IMR-90 (cell line): ENCODE results near the gene CCNQ. TPM values are rescaled to one million over a fixed set of nuclear protein-coding genes. Genes with fewer than 3 reads are reported as not detected.

Experiments used
- ATAC-seq: fragments of 200-7000 bp; cut with Tn5 transposase; 2 replicates; pipeline ENCODE4 v1.9.1; 2020; ENCODE audit warnings: low read depth, mild to moderate bottlenecking, moderate library complexity
- BruUV-seq: library from RNA; stranded (reverse); fragments of 400-500 nt; replicated peaks from 2 replicates; lab custom pipeline; 2021; lab: Mats Ljungman, UMichigan
- CTCF ChIA-PET: fragments of 300-600 bp; formaldehyde crosslinking; extraction: SDS; loops from one replicate; lab custom pipeline; 2021; ENCODE audit warnings: antibody characterized with exemption; lab: Yijun Ruan, JAX
- POLR2A ChIA-PET: fragments of 300-600 bp; sonication (Branson Sonifier 250); formaldehyde crosslinking; loops from one replicate; lab custom pipeline; 2022; ENCODE audit warnings: antibody characterized with exemption; ENCODE audit not compliant: unreplicated experiment; lab: Charles Lee
- DNase-seq: peaks from one replicate; pipeline ENCODE4 v3.0.0; 2013
- H2AFZ ChIP-seq: replicated peaks from 2 replicates; pipeline ENCODE3; 2013; ENCODE audit warnings: low read length, mild to moderate bottlenecking; ENCODE audit not compliant: poor library complexity
- H2AK5ac ChIP-seq: 2 replicates; pipeline ENCODE4 v1.6.1; 2013; ENCODE audit warnings: low read depth, low read length, inconsistent platforms
- H2AK9ac ChIP-seq: replicated peaks from 2 replicates; pipeline ENCODE3; 2013; ENCODE audit warnings: mild to moderate bottlenecking, low read depth, low read length, moderate library complexity; ENCODE audit not compliant: poor library complexity
- H2BK120ac ChIP-seq: 2 replicates; pipeline ENCODE4 v1.6.1; 2013; ENCODE audit warnings: low read depth, low read length, inconsistent platforms
- H2BK15ac ChIP-seq: 3 replicates; pipeline ENCODE4 v1.6.1; 2013; ENCODE audit warnings: low read depth, low read length, inconsistent platforms
- H2BK20ac ChIP-seq: 2 replicates; pipeline ENCODE4 v1.6.1; 2013; ENCODE audit warnings: low read depth, mild to moderate bottlenecking, inconsistent platforms, low read length, moderate library complexity
- H2BK5ac ChIP-seq: 2 replicates; pipeline ENCODE4 v1.6.1; 2013; ENCODE audit warnings: mild to moderate bottlenecking, low read depth, low read length, inconsistent platforms; ENCODE audit not compliant: poor library complexity, severe bottlenecking
- H3K14ac ChIP-seq: replicated peaks from 2 replicates; pipeline ENCODE4 v1.6.1; 2013; ENCODE audit warnings: low read depth, low read length, inconsistent platforms
- H3K18ac ChIP-seq: 2 replicates; pipeline ENCODE4 v1.6.1; 2013; ENCODE audit warnings: low read depth, low read length, control low read depth
- H3K23ac ChIP-seq: 2 replicates; pipeline ENCODE4 v1.6.1; 2013; ENCODE audit warnings: low read depth, low read length, inconsistent platforms
- H3K27ac ChIP-seq: 2 replicates; pipeline ENCODE4 v1.5.1; 2013; ENCODE audit warnings: mild to moderate bottlenecking, control low read depth, low read length; ENCODE audit not compliant: insufficient read depth
- H3K27me3 ChIP-seq: 2 replicates; pipeline ENCODE4 v1.6.1; 2013; ENCODE audit warnings: low read length; ENCODE audit not compliant: control insufficient read depth, insufficient read depth
- H3K36me3 ChIP-seq: 2 replicates; pipeline ENCODE4 v1.6.1; 2013; ENCODE audit warnings: low read length, mixed read lengths; ENCODE audit not compliant: control insufficient read depth, insufficient read depth
- H3K4ac ChIP-seq: 2 replicates; pipeline ENCODE4 v1.6.1; 2013; ENCODE audit warnings: low read depth, low read length, inconsistent platforms
- H3K4me1 ChIP-seq: 2 replicates; pipeline ENCODE4 v1.6.1; 2013; ENCODE audit warnings: low read length, mixed read lengths; ENCODE audit not compliant: control insufficient read depth, insufficient read depth
- H3K4me2 ChIP-seq: 2 replicates; pipeline ENCODE4 v1.6.1; 2013; ENCODE audit warnings: low read depth, mild to moderate bottlenecking, control low read depth, low read length, moderate library complexity
- H3K4me3 ChIP-seq: 2 replicates; pipeline ENCODE4 v1.5.1; 2013; ENCODE audit warnings: low read depth, mild to moderate bottlenecking, control low read depth, low read length, moderate library complexity; ENCODE audit not compliant: insufficient read depth
- H3K56ac ChIP-seq: 2 replicates; pipeline ENCODE4 v1.6.1; 2013; ENCODE audit warnings: low read length, inconsistent platforms; ENCODE audit not compliant: insufficient read depth; ENCODE audit errors: extremely low read depth
- H3K79me1 ChIP-seq, 2 experiments: 2 replicates each; pipeline ENCODE4 v1.6.1; 2013; ENCODE audit warnings: low read length in 2 of 2, inconsistent platforms in 1 of 2, low read depth in 1 of 2
- H3K9ac ChIP-seq: 2 replicates; pipeline ENCODE4 v1.6.1; 2013; ENCODE audit warnings: low read depth, low read length, control low read depth
- H3K9me1 ChIP-seq: 2 replicates; pipeline ENCODE4 v1.6.1; 2013; ENCODE audit warnings: low read length, inconsistent platforms; ENCODE audit not compliant: insufficient read depth
- H3K9me3 ChIP-seq: 2 replicates; pipeline ENCODE4 v1.6.1; 2013; ENCODE audit warnings: low read length; ENCODE audit not compliant: control insufficient read depth, insufficient read depth
- H4K20me1 ChIP-seq: 2 replicates; pipeline ENCODE4 v1.6.1; 2013; ENCODE audit warnings: low read length, inconsistent platforms; ENCODE audit not compliant: insufficient read depth
- H4K5ac ChIP-seq: 2 replicates; pipeline ENCODE4 v1.6.1; 2013; ENCODE audit warnings: mild to moderate bottlenecking, low read depth, low read length, control low read depth
- H4K8ac ChIP-seq, 2 experiments: 2 replicates each; pipeline ENCODE4 v1.6.1; 2013; ENCODE audit warnings: low read depth in 2 of 2, low read length in 2 of 2, control low read depth in 1 of 2, inconsistent platforms in 1 of 2
- H4K91ac ChIP-seq: 2 replicates; pipeline ENCODE4 v1.6.1; 2013; ENCODE audit warnings: low read depth, low read length, inconsistent platforms; ENCODE audit not compliant: insufficient read depth
- CEBPB ChIP-seq: IDR thresholded peaks from 2 replicates; pipeline ENCODE4 v1.6.1; 2012; ENCODE audit warnings: low read depth, low read length, improper control_type of control experiment
- FOS ChIP-seq: fragments of 150-350 bp; IDR thresholded peaks from 2 replicates; pipeline ENCODE4 v1.6.1; 2016; ENCODE audit warnings: low read depth, low read length
- RAD21 ChIP-seq: IDR thresholded peaks from 2 replicates; pipeline ENCODE4 v1.6.1; 2012; ENCODE audit warnings: low read length, improper control_type of control experiment
- RCOR1 ChIP-seq: IDR thresholded peaks from 2 replicates; pipeline ENCODE4 v1.6.1; 2012; ENCODE audit warnings: mild to moderate bottlenecking, low read length, improper control_type of control experiment; ENCODE audit not compliant: insufficient replicate concordance
- WGBS, 2 experiments: methylation state at CpG; one replicate each; pipeline versions ENCODE4 v1.1.5 to v1.1.7; 2013; ENCODE audit warnings: missing lambda C conversion rate in 2 of 2; ENCODE audit not compliant: insufficient read length in 1 of 2; ENCODE audit errors: extremely low coverage in 2 of 2; 5-methylcytosine and 5-hydroxymethylcytosine counted together
- dilution Hi-C: fragments of 300-500 bp; cut with HindIII; formaldehyde crosslinking; loops from one replicate; pipeline ENCODE4 v1.14.3; 2018; ENCODE audit warnings: low sequenced_read_pairs; ENCODE audit not compliant: unreplicated experiment
- in situ Hi-C: fragments of 300-500 bp; cut with MboI; formaldehyde crosslinking; loops from 3 replicates; pipeline ENCODE4 v1.14.3; 2019; ENCODE audit warnings: low sequenced_read_pairs, inconsistent platforms, mixed read lengths
- intact Hi-C: fragments of 100-400 bp; cut with micrococcal nuclease; formaldehyde crosslinking; loops from 2 replicates; pipeline ENCODE4 v1.10.0; 2022
- polyA plus RNA-seq, 3 experiments: library from polyadenylated mRNA; depleted of rRNA; stranded (reverse); fragments of >200 nt; gene quantifications; 2 replicates each; pipeline ENCODE4 v1.2.3, GENCODE V29; 2012; ENCODE audit warnings: low replicate concordance in 1 of 3
- total RNA-seq: library from RNA; depleted of rRNA; stranded (reverse); fragments of >200 nt; gene quantifications from 2 replicates; pipeline ENCODE4 v1.2.3, GENCODE V29; 2012

Gene CCNQ
- total and polyA plus RNA-seq, 2 of the 4 experiments (the other 2 are of a cell fraction), result 27.6 to 35.2 TPM

- POLR2A ChIA-PET, result no interaction called here
- no TSS peak for BruUV-seq
- in situ Hi-C loops, result no loop called here
Measured at GRCh38 chrX:153578889-153579288, 20.1 kb downstream of the CCNQ start.

More at GRCh38 chrX:153578889-153579288, 20.1 kb downstream of the CCNQ start:
- H2BK120ac ChIP-seq, result no peak overlapping the region
- dilution Hi-C loops (no loop called here), intact Hi-C loops (no loop called here)
- 0% methylated on average over 1 of the region's 2 CpGs; no CpG with 5 or more reads in 1 of the 2 experiments for WGBS, 2 experiments
- H4K5ac ChIP-seq, result no peak overlapping the region
- H3K23ac ChIP-seq, result no peak overlapping the region
- H3K4me3 ChIP-seq, result no peak overlapping the region
- no peaks in the 10 kb centered on the region for H3K4me1 ChIP-seq
- H3K27me3 ChIP-seq, result peaks cover 9% of the 10 kb centered on the region; the same call in 1 of the 2 replicates
- no peak overlapping the region for H3K56ac ChIP-seq
- H3K9ac ChIP-seq, result no peak overlapping the region
- no peak overlapping the region for H2BK15ac ChIP-seq
- H4K20me1 ChIP-seq, result no peaks in the 10 kb centered on the region
- H3K18ac ChIP-seq, result no peak overlapping the region
- H2AK5ac ChIP-seq, result no peak overlapping the region
- H4K8ac ChIP-seq, result no peak overlapping the region
- peaks cover 4% of the 10 kb centered on the region; the same call in 1 of the 2 replicates for H3K9me3 ChIP-seq
- H2AK9ac ChIP-seq, result no peak overlapping the region
- H2BK20ac ChIP-seq, result no peak overlapping the region
- H2BK5ac ChIP-seq, result no peak overlapping the region
- no peaks in the 10 kb centered on the region for H3K36me3 ChIP-seq
- TF ChIP-seq RAD21 (no peak), CEBPB (no peak), RCOR1 (no peak), FOS (no peak)
- no peak overlapping the region for H3K14ac ChIP-seq
- no peak overlapping the region for H3K27ac ChIP-seq
- no peak overlapping the region for H2AFZ ChIP-seq
- H3K4me2 ChIP-seq, result no peak overlapping the region
- ATAC-seq (no peak), DNase-seq (no peak)
- no peak overlapping the region for H3K4ac ChIP-seq
- no peaks in the 10 kb centered on the region for H3K79me1 ChIP-seq
- H3K9me1 ChIP-seq, result no peaks in the 10 kb centered on the region
- no peak overlapping the region for H4K91ac ChIP-seq
- CTCF ChIA-PET, result no interaction called here
